ENCODE results near the gene UBE2H.
"Not testable (repeated sequence)": the region's sequence is repeated elsewhere in the genome, so short reads cannot be mapped to it uniquely, and the experiment has no call there.

Gene UBE2H

GRCh38 chr7:129874722-129875121, 78.0 kb downstream of the UBE2H start:
- DNase-seq (ENCODE audit: low read depth) = no peak

- no peak for DNase-seq (ENCODE audit: low read depth)
Observed at GRCh38 chr7:129872054-129872453, 80.7 kb downstream of the UBE2H start.

GRCh38 chr7:129870668-129871067, 82.1 kb downstream of the UBE2H start:
- DNase-seq (ENCODE audit: low read depth) = no peak

DNA sequence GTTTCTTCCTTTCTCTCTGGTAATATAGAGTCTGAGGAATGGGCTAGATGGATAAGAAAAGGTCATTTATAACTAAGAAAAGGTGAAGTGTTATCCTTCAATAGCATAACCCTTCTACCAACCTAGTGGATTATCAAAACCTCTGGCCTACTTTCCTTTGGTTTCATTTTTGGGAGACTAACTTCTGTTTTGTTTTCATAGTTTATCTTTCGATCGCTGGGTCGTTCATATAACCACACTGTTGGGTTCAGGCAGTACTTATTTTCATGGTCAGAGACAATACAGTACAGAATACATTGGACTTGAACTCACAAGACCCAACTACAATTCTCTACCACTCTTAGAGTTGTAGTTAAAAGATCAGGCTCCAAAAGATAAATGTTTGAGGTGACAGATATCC, 86.5 kb downstream of the UBE2H start:
- DNase-seq (ENCODE audit: low read depth) = no peak

DNA sequence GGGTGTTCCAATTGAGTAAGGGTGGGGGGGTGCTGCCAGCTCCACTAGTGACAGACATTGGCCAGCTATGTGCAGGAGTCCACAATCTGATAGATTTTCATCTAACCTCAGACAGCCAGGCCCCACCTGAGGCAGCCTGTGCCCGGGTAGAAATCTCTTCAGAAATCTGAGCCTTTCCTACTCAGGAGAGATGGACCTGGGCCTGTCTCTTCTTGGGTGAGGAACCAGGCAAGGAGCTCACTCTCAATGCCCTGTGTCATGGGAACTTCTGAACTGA, 86.9 kb downstream of the UBE2H start:
- no peak for DNase-seq (ENCODE audit: low read depth)

- no peak for DNase-seq (ENCODE audit: low read depth)
Observed at GRCh38 chr7:129865093-129865924, 87.5 kb downstream of the UBE2H start.

- not testable (repeated sequence) for DNase-seq (ENCODE audit: low read depth)
Observed at GRCh38 chr7:129864676-129865075, 88.1 kb downstream of the UBE2H start.

DNA sequence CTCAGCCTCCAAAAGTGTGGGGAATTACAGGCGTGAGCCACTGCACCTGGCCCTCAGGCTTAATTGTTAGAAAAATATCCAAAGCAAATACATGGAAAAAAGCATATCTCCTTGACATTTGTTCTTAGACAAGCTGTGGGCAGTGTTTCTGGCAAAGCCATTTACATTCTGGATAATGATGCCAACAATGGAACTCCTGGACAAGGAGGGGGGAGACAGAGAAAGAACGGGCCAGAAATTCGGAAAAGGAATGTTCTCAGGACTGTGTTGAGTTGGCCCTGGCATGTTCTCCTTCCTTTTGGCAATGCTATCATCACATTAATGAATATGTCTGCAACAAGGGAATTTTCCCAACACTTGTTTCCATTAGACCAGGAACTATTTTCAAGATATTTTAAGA, 88.7 kb downstream of the UBE2H start:
- DNase-seq (ENCODE audit: low read depth) = no peak

DNA sequence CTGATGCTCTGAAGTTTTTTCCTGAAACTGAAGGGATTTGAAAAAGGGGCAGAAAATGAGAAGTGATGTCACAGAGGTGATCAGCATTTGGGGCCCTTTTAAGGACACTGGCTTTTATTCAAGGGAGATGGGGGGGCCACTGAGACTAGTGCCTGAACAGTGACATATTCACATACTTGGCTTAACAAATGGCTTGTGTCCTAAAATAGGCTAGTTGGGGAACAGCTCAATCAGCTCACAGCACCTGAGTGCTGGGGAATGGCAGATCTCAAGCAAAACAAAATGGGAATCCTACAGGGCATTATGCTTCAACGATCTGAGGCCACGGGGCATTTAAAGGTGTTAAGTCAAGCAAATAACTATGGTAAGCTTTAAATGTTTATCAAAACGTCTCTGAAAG, 90.1 kb downstream of the UBE2H start:
- no peak for DNase-seq (ENCODE audit: low read depth)

GRCh38 chr7:129860784-129861183, 92.0 kb downstream of the UBE2H start:
- DNase-seq (ENCODE audit: low read depth) = not testable (repeated sequence)

GRCh38 chr7:129859183-129859582, 93.6 kb downstream of the UBE2H start:
- DNase-seq (ENCODE audit: low read depth) = no peak

GRCh38 chr7:129858490-129858889, 94.3 kb downstream of the UBE2H start:
- no peak for DNase-seq (ENCODE audit: low read depth)

GRCh38 chr7:129857313-129857712, 95.4 kb downstream of the UBE2H start:
- DNase-seq (ENCODE audit: low read depth) = no peak

- DNase-seq (ENCODE audit: low read depth) = no peak
Observed at GRCh38 chr7:129855935-129856717, 96.6 kb downstream of the UBE2H start.

- DNase-seq (ENCODE audit: low read depth) = no peak
Observed at GRCh38 chr7:129855234-129855673, 97.5 kb downstream of the UBE2H start.

- DNase-seq (ENCODE audit: low read depth) = no peak
Observed at GRCh38 chr7:129854401-129854800, 98.4 kb downstream of the UBE2H start.

- DNase-seq (ENCODE audit: low read depth) = no peak
Observed at GRCh38 chr7:129853661-129854268, 99.0 kb downstream of the UBE2H start.

GRCh38 chr7:129851809-129852208, 101.0 kb downstream of the UBE2H start:
- DNase-seq (ENCODE audit: low read depth) = no peak

- DNase-seq (ENCODE audit: low read depth) = no peak
Observed at GRCh38 chr7:129851174-129851573, 101.6 kb downstream of the UBE2H start.

DNA sequence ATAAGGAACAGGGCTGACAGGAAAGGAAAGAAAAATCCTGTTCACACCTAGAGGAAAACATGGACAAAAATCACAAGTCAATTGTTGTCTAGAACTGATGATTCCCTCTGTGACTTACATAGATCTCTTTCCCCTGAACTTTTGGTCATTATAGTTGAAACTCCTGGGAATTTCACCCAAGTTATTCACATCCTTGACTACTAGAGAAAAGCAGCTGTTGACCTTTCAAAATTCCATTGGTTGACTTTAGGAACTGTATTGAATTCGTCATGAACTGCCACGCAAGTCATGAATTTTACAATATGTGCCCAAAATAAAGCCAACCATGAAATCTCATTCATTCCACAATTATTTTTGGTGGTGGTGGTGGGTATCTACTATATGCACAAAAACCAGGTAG, 104.3 kb downstream of the UBE2H start:
- DNase-seq (ENCODE audit: low read depth) = no peak

DNA sequence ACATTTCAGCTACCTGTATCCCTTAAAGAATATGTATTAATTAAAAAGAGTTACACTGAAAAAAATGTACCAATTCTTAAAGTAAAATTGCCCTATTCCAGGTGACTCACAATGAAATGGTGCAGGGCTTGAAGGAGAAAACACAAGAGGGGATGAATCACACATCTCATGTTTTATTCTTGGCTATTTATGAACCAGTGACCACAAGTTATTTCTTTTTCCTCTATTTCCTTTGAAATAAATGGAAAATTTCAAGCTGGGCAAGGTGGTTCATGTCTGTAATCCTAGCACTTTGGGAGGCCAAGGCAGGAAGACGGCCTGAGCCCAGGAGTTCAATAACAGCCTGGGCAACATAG, 106.8 kb downstream of the UBE2H start:
- no peak for DNase-seq (ENCODE audit: low read depth)

DNA sequence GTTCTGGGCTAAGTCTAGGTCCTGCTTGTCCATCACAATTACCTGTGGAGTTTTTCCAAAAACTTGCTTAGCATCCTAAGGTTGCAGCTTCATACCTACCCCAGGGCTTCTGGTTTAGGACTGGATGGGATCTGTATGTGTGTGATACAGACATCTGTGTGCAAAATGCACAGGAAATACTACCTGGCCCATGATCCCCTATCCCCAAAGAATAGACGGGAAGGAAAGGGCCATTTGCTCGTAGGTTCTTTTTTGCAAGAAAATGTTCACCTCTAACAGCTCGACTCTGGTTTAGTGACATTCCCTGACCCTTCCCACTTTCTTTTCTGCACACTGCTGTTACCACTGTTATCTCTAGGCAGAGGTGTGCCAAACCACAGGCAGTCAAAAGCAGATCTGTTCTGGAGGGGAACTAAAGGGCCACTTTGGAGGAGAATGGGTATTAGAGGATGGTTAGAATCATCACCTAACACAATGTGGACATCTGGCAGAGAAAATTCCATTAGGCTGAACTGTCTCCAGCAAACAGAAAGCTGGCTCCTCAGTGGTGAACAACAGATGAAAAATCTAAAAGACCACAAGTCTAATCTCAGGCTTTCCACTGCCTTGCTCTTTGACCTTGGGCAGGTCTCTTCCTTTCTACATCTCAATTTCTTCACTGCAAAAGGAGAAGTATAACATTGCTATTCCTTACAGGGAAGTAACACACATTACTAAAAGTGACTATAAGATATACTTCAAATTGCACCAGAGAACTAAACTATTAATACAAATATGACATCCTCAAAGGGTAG, 107.4 kb downstream of the UBE2H start:
- DNase-seq (ENCODE audit: low read depth) = no peak
